Mucosa of rectum (tissue), 2 donors: ENCODE data around the gene TNFAIP2.

Source experiments
- H3K27ac ChIP-seq, 2 donors: one replicate each; pipeline ENCODE4 v1.7.0; 2013; ENCODE audit warnings: inconsistent platforms in 2 of 2, low read depth in 2 of 2, low read length in 2 of 2
- H3K27me3 ChIP-seq, 2 donors: one replicate each; pipeline ENCODE4 v1.7.0; 2013; ENCODE audit warnings: low read length in 2 of 2; ENCODE audit not compliant: control insufficient read depth in 2 of 2, insufficient read depth in 2 of 2
- H3K36me3 ChIP-seq, 2 donors: one replicate each; pipeline ENCODE4 v1.7.0; 2013; ENCODE audit warnings: low read length in 2 of 2; ENCODE audit not compliant: control insufficient read depth in 2 of 2, insufficient read depth in 2 of 2
- H3K4me1 ChIP-seq, 2 donors: one replicate each; pipeline ENCODE4 v1.7.0; 2013; ENCODE audit warnings: low read length in 2 of 2, mild to moderate bottlenecking in 1 of 2; ENCODE audit not compliant: control insufficient read depth in 2 of 2, insufficient read depth in 2 of 2
- H3K4me3 ChIP-seq, 2 donors: one replicate each; pipeline ENCODE4 v1.7.0; 2013; ENCODE audit warnings: low read length in 2 of 2
- H3K9ac ChIP-seq, 2 donors: one replicate each; pipeline ENCODE4 v1.7.0; 2013; ENCODE audit warnings: low read length in 2 of 2, low read depth in 1 of 2, mild to moderate bottlenecking in 1 of 2
- H3K9me3 ChIP-seq, 2 donors: one replicate each; pipeline ENCODE4 v1.7.0; 2013; ENCODE audit warnings: low read length in 2 of 2; ENCODE audit not compliant: control insufficient read depth in 2 of 2
- donor health status: healthy.
- donor health status: Normal muscosa, but diverticular disease.

TNFAIP2 gene

DNA sequence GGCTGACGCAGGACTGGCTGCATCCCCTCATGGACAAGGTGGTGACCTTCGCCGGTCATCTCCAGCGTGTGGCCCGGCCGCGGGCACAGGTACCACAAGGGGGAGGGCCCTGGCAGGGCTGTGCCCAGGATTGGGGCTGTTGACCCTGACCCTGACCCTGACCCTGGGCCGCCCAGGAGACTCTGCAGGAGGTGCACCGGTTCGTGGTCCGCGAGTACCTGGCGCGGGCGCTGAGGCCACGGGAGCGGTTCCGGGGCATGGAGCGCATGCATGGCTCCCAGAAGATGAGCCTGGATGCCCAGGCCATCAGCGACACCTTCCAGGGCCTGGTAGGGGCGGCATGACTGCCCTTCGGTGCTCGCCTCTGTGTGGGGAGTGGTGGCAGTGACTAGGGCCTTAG, 15.8 kb upstream of the TNFAIP2 start:
- Histone ChIP-seq H3K4me3 (no peak overlapping the region), H3K9me3 (no peaks in the 10 kb centered on the region), H3K4me1 (peaks cover 31 to 32% of the 10 kb centered on the region in 2 donors), H3K27ac (no peak overlapping the region), H3K36me3 (no peaks in the 10 kb centered on the region), H3K27me3 (peaks cover 0 to 6% of the 10 kb centered on the region in 2 donors), H3K9ac (no peak overlapping the region)

DNA sequence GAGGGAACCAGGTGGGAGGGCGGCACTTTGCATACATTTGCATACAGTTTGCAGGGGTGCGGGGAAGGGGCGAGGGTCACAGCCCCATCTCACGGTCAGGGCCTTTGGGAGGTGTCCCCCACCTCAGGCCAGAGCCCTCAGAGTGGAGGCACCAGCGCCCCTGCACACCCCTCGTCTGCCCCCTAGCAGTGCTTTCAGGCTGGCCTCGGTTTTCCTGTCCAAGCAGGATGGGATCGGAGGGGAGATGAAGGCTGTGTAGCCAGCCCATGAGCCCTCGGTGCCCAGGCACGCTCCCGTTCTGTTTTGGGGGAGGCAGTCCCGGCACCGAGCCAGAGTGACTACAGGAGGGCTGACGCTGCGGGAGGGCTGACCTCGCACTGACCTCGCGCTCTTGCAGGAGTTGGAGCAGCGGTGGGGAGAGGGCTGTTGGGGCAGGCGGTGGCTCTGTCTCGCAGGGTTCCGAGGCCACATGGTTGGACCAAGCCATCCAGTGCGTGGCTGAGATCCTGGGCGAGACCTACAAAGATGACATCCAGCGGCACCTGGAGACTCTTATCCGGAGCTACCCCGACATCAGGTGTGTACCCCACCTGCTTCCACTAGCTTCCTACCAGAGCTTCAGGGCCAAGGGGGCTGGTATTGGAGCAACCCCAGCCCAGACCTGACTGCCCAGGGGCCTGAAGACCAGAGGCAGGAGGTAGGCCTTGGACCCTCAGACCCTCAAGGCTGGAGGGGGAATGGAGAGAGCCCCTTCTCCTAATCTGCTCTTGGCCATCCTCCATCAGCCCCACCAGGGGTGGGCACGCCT, 15.1 kb upstream of the TNFAIP2 start:
- no peaks in the 10 kb centered on the region for H3K36me3 ChIP-seq
- no peaks in the 10 kb centered on the region for H3K9me3 ChIP-seq
- no peak overlapping the region for H3K9ac ChIP-seq
- H3K27me3 ChIP-seq = peaks cover 0 to 6% of the 10 kb centered on the region in 2 donors
- H3K27ac ChIP-seq = peak overlapping the region; percentile 13 to 43
- peaks cover 31 to 37% of the 10 kb centered on the region in 2 donors for H3K4me1 ChIP-seq
- H3K4me3 ChIP-seq = no peak overlapping the region

DNA sequence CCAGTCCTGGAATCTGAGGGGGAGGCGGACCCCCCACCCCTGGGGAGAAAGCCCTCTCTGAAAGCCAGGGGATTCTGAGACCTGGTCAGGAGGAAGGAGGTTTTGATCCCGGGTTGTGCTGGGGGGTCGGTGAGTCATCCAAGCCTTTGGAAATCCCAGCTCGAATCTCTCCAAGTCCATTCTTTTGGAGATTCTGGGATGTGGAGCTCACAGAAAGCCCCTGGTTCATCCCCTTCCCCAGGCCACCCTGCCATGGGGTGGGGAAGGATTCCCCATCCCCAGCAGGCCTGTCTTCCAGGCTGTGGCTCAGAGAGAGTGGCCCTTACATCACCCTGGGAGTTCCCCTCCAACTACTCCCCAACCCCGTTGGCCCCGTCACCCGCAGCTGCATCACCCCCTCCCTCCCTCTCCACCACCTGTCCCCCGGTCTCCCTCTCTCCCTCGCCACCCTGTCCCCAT, 14.5 kb upstream of the TNFAIP2 start:
- Histone ChIP-seq H3K9ac (no peak overlapping the region), H3K9me3 (no peaks in the 10 kb centered on the region), H3K27ac (peak overlapping the region; percentile 13 to 43), H3K4me1 (peaks cover 25 to 31% of the 10 kb centered on the region in 2 donors), H3K36me3 (no peaks in the 10 kb centered on the region), H3K27me3 (peaks cover 0 to 6% of the 10 kb centered on the region in 2 donors), H3K4me3 (no peak overlapping the region)

DNA sequence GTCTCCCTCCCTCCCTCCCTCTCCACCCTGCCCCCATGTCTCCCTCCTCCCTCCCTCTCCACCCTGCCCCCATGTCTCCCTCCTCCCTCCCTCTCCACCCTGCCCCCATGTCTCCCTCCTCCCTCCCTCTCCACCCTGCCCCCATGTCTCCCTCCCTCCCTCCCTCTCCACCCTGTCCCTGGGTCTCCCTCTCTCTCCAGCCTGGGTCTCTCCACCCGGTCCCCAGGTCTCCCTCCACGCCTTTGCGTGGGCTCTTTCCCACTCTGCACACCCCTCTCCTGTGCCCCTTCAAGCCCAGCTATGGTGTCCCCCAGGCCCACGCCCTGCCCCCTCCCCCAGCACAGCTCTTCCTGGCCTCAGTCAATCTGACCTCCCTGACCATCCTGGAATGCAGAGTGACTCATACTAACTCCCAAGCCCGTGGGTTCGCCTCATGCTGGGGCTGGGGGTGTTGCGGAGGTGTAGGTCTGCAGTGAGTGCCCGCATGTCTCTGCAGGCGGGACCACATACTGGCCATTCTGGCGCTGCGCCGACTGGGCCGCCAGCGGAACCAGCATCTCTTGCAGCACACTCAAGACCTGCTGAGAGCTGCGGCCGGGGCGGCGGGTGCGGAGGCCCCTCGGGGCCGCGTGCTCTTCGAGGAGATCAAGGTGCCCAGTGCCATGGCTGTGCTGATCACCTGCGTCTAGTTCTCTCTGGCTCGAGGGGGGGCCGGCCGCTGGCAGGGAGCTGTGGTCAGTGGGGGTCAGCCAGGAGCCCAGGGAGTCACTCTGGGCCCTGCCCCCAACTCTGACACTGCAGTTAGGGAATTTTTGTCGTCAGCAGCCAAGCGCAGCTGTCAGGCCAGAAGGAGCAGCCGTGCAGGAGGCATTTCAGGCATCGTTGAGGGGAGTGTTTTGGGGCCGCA, 13.5 kb upstream of the TNFAIP2 start:
- Histone ChIP-seq H3K4me3 (no peak overlapping the region), H3K9ac (no peak overlapping the region)

DNA sequence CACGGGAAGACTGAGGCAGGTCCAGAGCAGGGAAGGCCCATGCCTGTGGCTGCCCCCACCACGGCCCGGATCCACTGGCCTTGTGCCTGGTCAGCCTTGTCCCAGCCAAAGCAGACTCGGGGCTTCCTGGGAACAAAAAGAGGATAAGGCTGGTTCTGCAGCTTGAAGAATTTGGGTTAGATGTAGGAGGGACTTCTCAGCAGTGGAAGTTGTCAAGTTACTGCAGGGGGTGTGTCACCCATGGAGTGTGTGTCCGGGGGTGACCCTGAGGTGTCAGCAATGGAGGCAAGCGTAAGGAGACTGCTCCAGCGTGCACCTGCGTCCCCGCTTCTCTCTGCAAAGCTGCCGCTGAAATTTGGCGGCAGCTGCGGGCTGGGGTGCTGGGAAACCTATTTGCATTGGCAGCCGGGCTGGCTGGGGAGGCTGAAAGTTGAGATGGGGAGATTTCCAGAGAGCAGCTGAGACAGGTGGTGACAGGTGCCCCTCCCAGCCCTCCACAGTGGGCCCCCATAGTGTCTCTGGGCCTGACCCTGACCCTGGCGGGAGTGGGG, 12.5 kb upstream of the TNFAIP2 start:
- H3K9me3 ChIP-seq = no peaks in the 10 kb centered on the region
- H3K36me3 ChIP-seq = no peaks in the 10 kb centered on the region
- peak overlapping the region; percentile 58 to 77 for H3K27ac ChIP-seq
- no peak overlapping the region for H3K9ac ChIP-seq
- peaks cover 10 to 20% of the 10 kb centered on the region in 2 donors for H3K4me1 ChIP-seq
- peaks cover 0 to 2% of the 10 kb centered on the region in 2 donors for H3K27me3 ChIP-seq
- no peak overlapping the region for H3K4me3 ChIP-seq

More for the DNA sequence above, 13.5 kb upstream of the TNFAIP2 start:
- Histone ChIP-seq H3K27me3 (peaks cover 0 to 2% of the 10 kb centered on the region in 2 donors), H3K27ac (peak overlapping the region; percentile 58 to 77), H3K9me3 (no peaks in the 10 kb centered on the region), H3K36me3 (no peaks in the 10 kb centered on the region), H3K4me1 (peaks cover 18 to 23% of the 10 kb centered on the region in 2 donors)

DNA sequence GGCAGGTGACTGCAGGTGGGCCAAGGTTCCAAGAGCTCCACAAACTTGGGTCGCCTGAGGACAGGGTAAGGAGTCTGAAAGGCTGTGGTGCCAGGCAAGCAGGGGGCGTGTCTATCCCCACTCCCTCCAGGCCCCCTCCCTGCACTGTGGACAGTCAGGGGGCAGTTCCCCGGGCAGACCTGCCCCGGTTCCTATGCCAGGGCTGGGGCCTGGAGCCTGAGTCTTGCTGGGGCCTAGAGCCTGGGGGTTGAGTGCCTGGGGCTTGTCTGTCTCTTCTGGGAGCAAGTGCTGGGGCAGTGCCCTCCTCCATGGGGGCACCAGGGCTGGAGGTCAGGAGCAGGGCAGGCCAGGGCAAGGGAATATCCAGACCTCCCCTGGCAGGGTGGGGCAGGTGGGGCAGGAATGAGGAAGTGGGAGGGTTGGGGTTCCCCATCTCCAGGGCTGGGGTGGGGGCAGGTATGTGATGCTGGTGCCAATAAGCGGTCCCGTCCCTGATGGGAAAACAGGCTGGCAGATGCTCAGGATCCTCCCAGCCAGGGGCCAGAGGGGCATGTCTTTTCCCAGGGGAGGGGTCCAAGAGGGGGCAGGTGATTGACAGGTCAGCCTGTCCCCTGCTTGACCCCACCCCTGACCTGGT, 11.9 kb upstream of the TNFAIP2 start:
- Histone ChIP-seq H3K4me1 (peaks cover 10 to 22% of the 10 kb centered on the region in 2 donors), H3K27me3 (no peaks in the 10 kb centered on the region), H3K9ac (no peak overlapping the region), H3K9me3 (no peaks in the 10 kb centered on the region), H3K27ac (peak overlapping the region in 1 of 2 donors; percentile 77), H3K36me3 (no peaks in the 10 kb centered on the region), H3K4me3 (no peak overlapping the region)

DNA sequence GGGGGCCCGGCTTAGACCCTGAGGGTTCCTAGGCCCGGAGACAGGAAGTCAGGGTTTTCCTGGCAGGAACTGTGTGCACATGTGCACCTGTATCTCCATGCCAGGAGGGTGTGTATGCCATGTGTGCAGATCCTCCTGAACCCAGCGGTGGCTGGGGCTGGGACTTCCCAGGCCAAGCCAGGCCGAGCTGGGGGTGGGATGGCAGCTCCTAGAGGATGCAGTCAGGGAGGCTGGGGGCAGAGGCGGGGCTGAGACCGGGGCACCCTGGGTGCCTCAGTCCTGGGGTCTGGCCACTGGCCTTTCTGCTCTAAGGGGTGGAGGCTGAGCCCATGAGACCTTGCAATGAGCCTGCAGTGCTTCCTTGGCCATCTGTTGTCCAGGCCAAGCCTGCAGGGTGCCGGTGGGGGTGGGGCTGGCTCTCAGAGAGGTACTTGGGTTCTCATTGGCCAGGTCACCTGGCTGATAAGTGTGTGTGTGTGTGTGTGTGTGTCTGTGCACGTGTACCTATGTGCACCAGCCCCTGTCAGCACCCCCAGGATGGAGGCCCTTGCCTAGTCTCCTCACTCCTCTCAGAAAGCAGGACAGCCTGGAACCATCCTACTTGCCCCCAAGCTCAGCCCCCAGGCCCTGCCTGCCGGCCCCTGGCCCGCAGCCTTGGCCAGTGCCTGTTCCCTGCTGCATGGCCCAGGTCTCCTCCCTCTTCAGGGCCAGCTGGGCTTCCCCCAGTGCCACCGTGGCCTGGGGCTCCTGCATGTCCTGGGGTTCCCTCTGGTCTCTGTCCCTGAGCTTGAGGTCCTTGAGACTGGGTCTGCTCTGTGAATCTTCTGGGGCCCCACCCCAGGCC, 10.6 kb upstream of the TNFAIP2 start:
- no peaks in the 10 kb centered on the region for H3K9me3 ChIP-seq
- H3K4me1 ChIP-seq = peaks cover 10 to 22% of the 10 kb centered on the region in 2 donors
- H3K27me3 ChIP-seq = no peaks in the 10 kb centered on the region
- no peak overlapping the region for H3K9ac ChIP-seq
- peak overlapping the region in 1 of 2 donors; percentile 77 for H3K27ac ChIP-seq
- H3K4me3 ChIP-seq = no peak overlapping the region
- H3K36me3 ChIP-seq = no peaks in the 10 kb centered on the region

DNA sequence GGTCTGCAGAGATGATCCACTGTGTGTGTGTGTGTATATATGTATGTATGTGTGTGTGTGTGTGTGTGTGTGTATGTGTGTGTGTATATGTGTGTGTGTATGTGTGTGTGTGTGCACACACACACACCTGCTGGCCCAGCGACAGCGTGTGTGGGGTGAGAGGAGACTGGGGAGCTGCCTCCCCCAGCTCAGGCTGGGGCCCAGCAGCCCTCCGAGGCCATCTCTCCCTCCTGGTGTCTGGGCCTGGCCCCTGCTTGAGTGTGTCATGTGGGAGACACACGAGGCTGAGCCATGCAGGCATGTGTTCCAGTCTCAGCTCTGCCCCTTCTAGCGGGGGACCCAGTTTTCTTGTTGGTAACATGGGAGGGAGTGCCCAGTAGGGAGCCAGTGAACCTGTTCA, 10.0 kb upstream of the TNFAIP2 start:
- Histone ChIP-seq H3K4me3 (no peak overlapping the region), H3K4me1 (peaks cover 13 to 22% of the 10 kb centered on the region in 2 donors), H3K27me3 (no peaks in the 10 kb centered on the region), H3K36me3 (no peaks in the 10 kb centered on the region), H3K27ac (no peak overlapping the region), H3K9ac (no peak overlapping the region), H3K9me3 (no peaks in the 10 kb centered on the region)

DNA sequence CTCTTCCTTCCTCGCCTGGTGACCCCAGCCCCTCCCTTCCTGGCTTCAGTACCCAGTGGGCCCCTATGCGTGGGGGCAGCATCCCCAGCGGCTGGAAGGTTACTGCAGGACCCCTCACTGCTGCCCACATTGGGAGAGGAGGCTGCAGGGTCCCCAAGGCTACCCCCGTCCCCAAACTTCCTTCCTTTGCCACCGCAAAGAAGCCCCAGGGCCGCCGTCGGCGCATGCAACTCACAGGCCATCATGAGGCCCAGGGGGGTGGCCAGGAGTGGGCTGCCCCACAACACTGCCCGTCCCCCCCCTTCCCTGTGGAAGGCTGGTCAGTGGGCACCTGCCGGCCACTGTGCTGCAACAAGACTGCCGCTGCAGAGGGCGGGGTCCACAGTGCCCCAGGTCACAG, 9.5 kb upstream of the TNFAIP2 start:
- Histone ChIP-seq H3K27me3 (no peaks in the 10 kb centered on the region), H3K4me1 (peaks cover 17 to 24% of the 10 kb centered on the region in 2 donors), H3K36me3 (no peaks in the 10 kb centered on the region), H3K27ac (no peak overlapping the region), H3K9ac (no peak overlapping the region), H3K4me3 (no peak overlapping the region), H3K9me3 (no peaks in the 10 kb centered on the region)
